Lower leg skin (tissue), 3 donors: Measurements from ENCODE around the gene SCAPER.

Source experiments
- CTCF ChIP-seq, 3 donors: fragments of 450-650 bp; IDR thresholded peaks; one replicate each; pipeline ENCODE4 v1.5.1; 2016; ENCODE audit warnings: antibody characterized with exemption in 3 of 3, mild to moderate bottlenecking in 3 of 3, moderate library complexity in 2 of 3
- POLR2A ChIP-seq, 2 donors: fragments of 450-650 bp; IDR thresholded peaks; one replicate each; pipeline ENCODE4 v1.6.1; 2016 to 2017; ENCODE audit warnings: antibody characterized with exemption in 2 of 2, mild to moderate bottlenecking in 1 of 2, moderate library complexity in 1 of 2

- TF ChIP-seq CTCF (IDR thresholded peaks at IDR 0.05) (no peak), POLR2A (IDR thresholded peaks at IDR 0.05) (no peak)
Measured at GRCh38 chr15:76390571-76390970, 514.6 kb downstream of the SCAPER start.
